GM23338 (cell line): ENCODE results near the gene UBE3A. TPM values are rescaled to one million over a fixed set of nuclear protein-coding genes. Genes with fewer than 3 reads are reported as not detected.

Experiments used
- ATAC-seq: fragments of 200-7000 bp; cut with Tn5 transposase; 3 replicates; pipeline ENCODE4 v1.9.1; 2020
- DNase-seq: peaks from one replicate; pipeline ENCODE4 v3.0.0-alpha.2; 2015; ENCODE audit warnings: low spot score
- H2AFZ ChIP-seq: fragments of 200-600 bp; sonication (generic); 2 replicates; pipeline ENCODE4 v1.8.0; 2016; ENCODE audit warnings: antibody characterized with exemption, mild to moderate bottlenecking, moderate library complexity
- H3F3A ChIP-seq: fragments of 200-600 bp; sonication (generic); replicated peaks from 2 replicates; pipeline ENCODE4 v1.8.0; 2017; ENCODE audit warnings: antibody characterized with exemption, mixed run types, low read depth
- H3K27ac ChIP-seq: fragments of 200-600 bp; sonication (generic); 2 replicates; pipeline ENCODE4 v1.6.1; 2016; ENCODE audit warnings: low read depth
- H3K27me3 ChIP-seq: fragments of 200-600 bp; sonication (generic); 2 replicates; pipeline ENCODE4 v1.8.0; 2016; ENCODE audit warnings: mild to moderate bottlenecking, mixed run types, moderate library complexity; ENCODE audit not compliant: insufficient read depth
- H3K36me3 ChIP-seq: fragments of 200-600 bp; sonication (generic); 2 replicates; pipeline ENCODE4 v1.8.0; 2016; ENCODE audit warnings: mild to moderate bottlenecking; ENCODE audit not compliant: insufficient read depth
- H3K4me1 ChIP-seq: fragments of 200-600 bp; sonication (generic); 2 replicates; pipeline ENCODE4 v1.8.0; 2016; ENCODE audit warnings: mild to moderate bottlenecking, moderate library complexity; ENCODE audit not compliant: insufficient read depth
- H3K4me2 ChIP-seq: fragments of 200-600 bp; sonication (generic); 2 replicates; pipeline ENCODE4 v1.7.1; 2017; ENCODE audit warnings: mixed run types
- H3K4me3 ChIP-seq: fragments of 200-600 bp; sonication (generic); 2 replicates; pipeline ENCODE4 v1.6.1; 2016; ENCODE audit warnings: mixed run types
- H3K79me2 ChIP-seq: fragments of 200-600 bp; sonication (generic); replicated peaks from 2 replicates; pipeline ENCODE4 v1.8.0; 2017; ENCODE audit warnings: mild to moderate bottlenecking; ENCODE audit not compliant: insufficient read depth
- H3K9me2 ChIP-seq: fragments of 200-600 bp; sonication (generic); 2 replicates; pipeline ENCODE4 v1.8.0; 2017; ENCODE audit not compliant: insufficient read depth
- H4K20me1 ChIP-seq: fragments of 200-600 bp; sonication (generic); replicated peaks from 2 replicates; pipeline ENCODE4 v1.8.0; 2017; ENCODE audit warnings: mild to moderate bottlenecking; ENCODE audit not compliant: insufficient read depth
- H3K27ac Mint-ChIP-seq: 2 replicates; pipeline ENCODE4 v1.8.0; 2020; ENCODE audit warnings: inconsistent platforms, mild to moderate bottlenecking, moderate library complexity, mixed read lengths
- H3K27me3 Mint-ChIP-seq: 3 replicates; pipeline ENCODE4 v1.8.0; 2022; ENCODE audit warnings: low read depth, mild to moderate bottlenecking, moderate library complexity, mixed read lengths, inconsistent platforms; ENCODE audit not compliant: insufficient read depth, poor library complexity
- H3K36me3 Mint-ChIP-seq: 3 replicates; pipeline ENCODE4 v1.8.0; 2021; ENCODE audit warnings: low read depth, mild to moderate bottlenecking, inconsistent platforms, moderate library complexity, mixed read lengths
- H3K4me1 Mint-ChIP-seq: 3 replicates; pipeline ENCODE4 v1.8.0; 2020; ENCODE audit warnings: mild to moderate bottlenecking, inconsistent platforms, mixed read lengths
- H3K4me3 Mint-ChIP-seq: 3 replicates; pipeline ENCODE4 v1.8.0; 2021; ENCODE audit warnings: moderate library complexity, mild to moderate bottlenecking, inconsistent platforms, mixed read lengths
- H3K9me3 Mint-ChIP-seq: 3 replicates; pipeline ENCODE4 v1.8.0; 2020; ENCODE audit warnings: moderate library complexity, mild to moderate bottlenecking, inconsistent platforms, mixed read lengths
- CREB1 ChIP-seq: fragments of 250-450 bp; sonication (Bioruptor Pico); IDR thresholded peaks from 2 replicates; pipeline ENCODE4 v1.5.0; 2020; ENCODE audit warnings: low read depth, mild to moderate bottlenecking, moderate library complexity
- EZH2 ChIP-seq: fragments of 200-600 bp; sonication (generic); IDR thresholded peaks from one replicate; pipeline ENCODE4 v1.8.0; 2017; ENCODE audit warnings: antibody characterized with exemption, mild to moderate bottlenecking, low read depth; ENCODE audit not compliant: unreplicated experiment
- EZH2phosphoT487 ChIP-seq: fragments of 200-600 bp; sonication (generic); IDR thresholded peaks from one replicate; pipeline ENCODE4 v1.8.1; 2018; ENCODE audit warnings: antibody characterized with exemption; ENCODE audit not compliant: unreplicated experiment
- REST ChIP-seq: IDR thresholded peaks from one replicate; pipeline ENCODE4 v1.6.1; 2018; ENCODE audit warnings: antibody characterized with exemption; ENCODE audit not compliant: unreplicated experiment
- STAT1 ChIP-seq: IDR thresholded peaks from one replicate; pipeline ENCODE4 v1.6.1; 2016; ENCODE audit warnings: antibody characterized with exemption; ENCODE audit not compliant: unreplicated experiment
- ZNF114 ChIP-seq: fragments of 250-450 bp; sonication (Bioruptor Pico); IDR thresholded peaks from 2 replicates; pipeline ENCODE4 v1.5.0; 2020; ENCODE audit warnings: mild to moderate bottlenecking, moderate library complexity
- ZNF331 ChIP-seq: fragments of 250-450 bp; sonication (Bioruptor Pico); IDR thresholded peaks from 2 replicates; pipeline ENCODE4 v1.5.0; 2020; ENCODE audit warnings: low read depth, mild to moderate bottlenecking, moderate library complexity
- ZNF462 ChIP-seq: fragments of 250-450 bp; sonication (Bioruptor Pico); IDR thresholded peaks from 2 replicates; pipeline ENCODE4 v1.5.0; 2020; ENCODE audit warnings: mild to moderate bottlenecking, moderate library complexity
- polyA plus RNA-seq: library from polyadenylated mRNA; unstranded; fragments of >200 nt; fragmentation: Nextera tagmentation; extraction: Ambion mirVana; gene quantifications from 2 replicates; pipeline ENCODE4 v1.2.1, GENCODE V29; 2016
- total RNA-seq: library from RNA; depleted of rRNA; stranded (reverse); fragments of >200 nt; shearing (Covaris generic); gene quantifications from 2 replicates; pipeline ENCODE4 v1.2.3, GENCODE V29; 2014

Gene UBE3A
- total and polyA plus RNA-seq, 2 experiments from 2014 or later: 96.1 to 150 TPM

GRCh38 chr15:25397100-25397499 lies 41.7 kb downstream of the UBE3A start:
- no peaks in the 10 kb centered on the region for H3K36me3 ChIP-seq
- no peak for TF ChIP-seq EZH2phosphoT487
- TF ChIP-seq REST: no peak
- no peak for TF ChIP-seq ZNF331
- TF ChIP-seq CREB1: no peak
- Mint-ChIP-seq H3K27me3 (peaks cover 2% of the 10 kb centered on the region), H3K36me3 (peaks cover 19% of the 10 kb centered on the region; the same call in 2 of the 3 replicates), H3K27ac (0 out of 2 replicates have a peak overlapping the region, but pooled peaks have one; percentile 66), H3K4me3 (no peak overlapping the region), H3K4me1 (peaks cover 35% of the 10 kb centered on the region), H3K9me3 (no peaks in the 10 kb centered on the region)
- H3K27me3 ChIP-seq: no peaks in the 10 kb centered on the region
- no peak overlapping the region for H2AFZ ChIP-seq
- H3K4me2 ChIP-seq: no peak overlapping the region
- peaks cover 22% of the 10 kb centered on the region for H3K4me1 ChIP-seq
- H4K20me1 ChIP-seq: no peaks in the 10 kb centered on the region
- no peak overlapping the region for H3K27ac ChIP-seq
- no peaks in the 10 kb centered on the region for H3F3A ChIP-seq
- H3K79me2 ChIP-seq: peaks cover 86% of the 10 kb centered on the region
- ATAC-seq (no peak), DNase-seq (no peak)
- H3K9me2 ChIP-seq: no peaks in the 10 kb centered on the region
- no peak overlapping the region for H3K4me3 ChIP-seq

GRCh38 chr15:25394898-25395297 lies 43.9 kb downstream of the UBE3A start:
- no peak overlapping the region for H3K27ac Mint-ChIP-seq
- no peak for TF ChIP-seq ZNF462 (CRISPR knock-in tag)
- TF ChIP-seq ZNF114 (CRISPR knock-in tag): no peak
- TF ChIP-seq REST: no peak
- no peak for TF ChIP-seq ZNF331
- TF ChIP-seq STAT1: no peak
- no peak for TF ChIP-seq EZH2
- no peak for TF ChIP-seq CREB1

More at GRCh38 chr15:25394898-25395297, 43.9 kb downstream of the UBE3A start:
- Histone ChIP-seq H4K20me1 (no peaks in the 10 kb centered on the region), H3K9me2 (no peaks in the 10 kb centered on the region), H2AFZ (no peak overlapping the region), H3K4me2 (no peak overlapping the region), H3K36me3 (no peaks in the 10 kb centered on the region), H3F3A (no peaks in the 10 kb centered on the region), H3K4me3 (no peak overlapping the region), H3K27me3 (no peaks in the 10 kb centered on the region), H3K79me2 (peaks cover 89% of the 10 kb centered on the region), H3K4me1 (peaks cover 15% of the 10 kb centered on the region; the same call in 1 of the 2 replicates), H3K27ac (peak overlapping the region; percentile 8; the same call in 1 of the 2 replicates)
- no peak overlapping the region for H3K4me3 Mint-ChIP-seq
- DNase-seq (no peak), ATAC-seq (no peak)
- no peaks in the 10 kb centered on the region for H3K9me3 Mint-ChIP-seq
- H3K4me1 Mint-ChIP-seq: peaks cover 24% of the 10 kb centered on the region
- peaks cover 11% of the 10 kb centered on the region; the same call in 2 of the 3 replicates for H3K36me3 Mint-ChIP-seq
- H3K27me3 Mint-ChIP-seq: peaks cover 2% of the 10 kb centered on the region
